ENCODE data around the gene ANP32B. TPM values are rescaled to one million over a fixed set of nuclear protein-coding genes. Genes with fewer than 3 reads are reported as not detected.

The ANP32B gene
- 10.3 TPM for total RNA-seq

DNA sequence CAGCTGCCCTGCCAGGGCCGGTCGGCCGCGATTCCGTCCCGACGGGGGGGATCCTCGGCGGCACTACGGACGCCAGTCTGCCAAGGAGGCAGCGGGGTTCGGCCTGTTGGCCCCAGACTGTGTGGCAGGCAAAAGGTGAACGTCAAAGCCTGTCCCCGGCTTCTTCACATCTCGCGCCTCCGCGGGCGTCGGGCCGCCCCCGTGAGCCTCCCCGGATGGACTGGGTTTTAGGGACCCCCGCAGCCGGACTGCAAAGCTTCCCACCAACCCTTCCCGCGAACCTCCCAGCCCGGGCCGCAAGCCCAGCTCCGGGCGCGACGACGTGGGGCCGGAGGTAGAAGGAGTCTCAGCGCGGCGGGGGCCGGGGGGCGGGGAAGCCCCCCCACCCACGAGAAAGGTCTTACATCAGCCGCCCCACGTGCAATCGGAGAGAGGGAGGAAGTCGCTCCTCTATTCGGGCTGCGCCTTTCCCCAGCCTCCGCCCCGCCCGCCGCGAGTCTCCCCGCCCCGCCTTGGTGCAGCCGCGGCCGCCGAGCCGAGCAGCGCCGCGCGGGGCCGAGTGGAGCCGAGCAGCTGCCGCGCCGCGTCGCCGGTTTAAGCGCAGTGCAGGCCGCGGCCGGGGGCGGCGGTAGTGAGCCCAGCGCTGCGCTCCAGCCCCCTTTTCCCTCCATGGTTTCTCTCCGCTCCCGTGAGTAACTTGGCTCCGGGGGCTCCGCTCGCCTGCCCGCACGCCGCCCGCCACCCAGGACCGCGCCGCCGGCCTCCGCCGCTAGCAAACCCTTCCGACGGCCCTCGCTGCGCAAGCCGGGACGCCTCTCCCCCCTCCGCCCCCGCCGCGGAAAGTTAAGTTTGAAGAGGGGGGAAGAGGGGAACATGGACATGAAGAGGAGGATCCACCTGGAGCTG is at the start of gene ANP32B:
TSS of gene ANP32B (plus strand) at position 659 of the 906 bp plus-strand sequence. CDS start at position 874, 215 bp downstream.

GRCh38 chr9:97938081-97938644 is 45.0 kb upstream of the ANP32B start, which contains the start of gene HEMGN:
HEMGN (minus strand) TSS chr9:97938172; CDS start chr9:97938136, 36 bp downstream.

GRCh38 chr9:98056269-98057137 is 73.4 kb downstream of the ANP32B start, which contains the start of gene NANS:
NANS (plus strand) TSS chr9:98056732; CDS start chr9:98056809, 77 bp downstream.

Small RNAs within 50 kb of the gene (small RNA-seq; reads per million reads assigned to genes)
- not detected for gene RNU6-918P (ENCODE audit: low replicate concordance)

Other genes with a start within 250 kb of the ANP32B start
- gene FOXE1, start 130.1 kb upstream of the ANP32B start, total RNA-seq: not detected
- 23.5 TPM for gene TRMO, start 60.8 kb upstream of the ANP32B start, total RNA-seq
- gene HEMGN, start 45.2 kb upstream of the ANP32B start, total RNA-seq: 0.94 TPM
- gene NANS, start 73.4 kb downstream of the ANP32B start, total RNA-seq: 19.1 TPM
- gene TRIM14, start 135.9 kb downstream of the ANP32B start, total RNA-seq: 4.4 TPM
- gene CORO2A, start 209.3 kb downstream of the ANP32B start, total RNA-seq: 5.0 TPM